Kidney (tissue), 14 donors: Measurements from ENCODE around the gene AQP11. TPM values are rescaled to one million over a fixed set of nuclear protein-coding genes. Genes with fewer than 3 reads are reported as not detected.

Experiments
- DNase-seq, 5 donors: peaks; one replicate each; pipeline ENCODE4 v3.0.0-alpha.2; 2013 to 2020
- FAIRE-seq: peaks from 2 replicates; lab custom pipeline; 2012; peaks lifted over from hg19 to GRCh38; lab: Jason Lieb, UNC
- H3K27ac ChIP-seq, 2 donors: one replicate each; pipeline ENCODE4 v1.7.0; 2013; ENCODE audit warnings: low read depth in 2 of 2, low read length in 2 of 2, inconsistent platforms in 1 of 2
- H3K27me3 ChIP-seq: one replicate; pipeline ENCODE4 v1.7.1; 2013; ENCODE audit warnings: low read length, inconsistent platforms; ENCODE audit not compliant: control insufficient read depth, insufficient read depth
- H3K36me3 ChIP-seq, 3 donors: one replicate each; pipeline versions ENCODE4 v1.7.0 to v1.7.1; 2013; ENCODE audit warnings: low read length in 3 of 3, control low read depth in 1 of 3, inconsistent platforms in 1 of 3; ENCODE audit not compliant: insufficient read depth in 3 of 3, control insufficient read depth in 2 of 3
- H3K4me1 ChIP-seq, 3 donors: one replicate each; pipeline versions ENCODE4 v1.7.0 to v1.7.1; 2013; ENCODE audit warnings: low read length in 3 of 3, inconsistent platforms in 1 of 3, low read depth in 1 of 3; ENCODE audit not compliant: control insufficient read depth in 2 of 3, insufficient read depth in 2 of 3
- H3K4me3 ChIP-seq, 3 donors: one replicate each; pipeline versions ENCODE4 v1.7.0 to v1.8.1; 2013; ENCODE audit warnings: low read length in 3 of 3, control low read depth in 1 of 3, inconsistent platforms in 1 of 3
- H3K9ac ChIP-seq, 3 donors: one replicate each; pipeline versions ENCODE4 v1.7.0 to v1.7.1; 2013; ENCODE audit warnings: low read length in 3 of 3, control low read depth in 1 of 3, inconsistent platforms in 1 of 3
- H3K9me3 ChIP-seq, 3 donors: one replicate each; pipeline versions ENCODE4 v1.7.0 to v1.7.1; 2013; ENCODE audit warnings: low read length in 3 of 3, control low read depth in 1 of 3, inconsistent platforms in 1 of 3; ENCODE audit not compliant: control insufficient read depth in 2 of 3, insufficient read depth in 1 of 3
- intact Hi-C: fragments of 100-400 bp; cut with DNase I; formaldehyde crosslinking; loops from one replicate; pipeline ENCODE4 v1.11.1; 2022
- polyA plus RNA-seq: library from polyadenylated mRNA; stranded (reverse); fragments of 350-450 nt; fragmentation: Illumina TruSeq; extraction: RNeasy Lipid Tissue Mini Kit (QIAGEN cat#74804); gene quantifications from one replicate; pipeline ENCODE4 v1.2.3, GENCODE V29; 2014; ENCODE audit warnings: low read depth, low replicate concordance; ENCODE audit not compliant: insufficient read depth
- total RNA-seq: library from RNA; stranded (reverse); fragmentation: NEBNext Ultra II Directional; extraction: Animal tissue kit (Norgen Biotek cat#: 25700); gene quantifications from one replicate; pipeline ENCODE4 v1.2.1, GENCODE V29; 2021
- TF ChIP-seq, protein P1 (sequence below): IDR thresholded peaks from 3 replicates; pipeline ENCODE4 v1.5.1; 2012; ENCODE audit warnings: mild to moderate bottlenecking, moderate library complexity, borderline replicate concordance; ENCODE audit not compliant: insufficient read depth; ENCODE audit errors: extremely low read depth
- donor health status: control.
- donor health status: control.
- donor health status: control.
- donor health status: control.
- donor health status: control.
- donor health status: DM: yes; HTN: yes; CAD: no.
- donor health status: Normal renal cell carcinoma (clear cell type).

The AQP11 gene
- total and polyA plus RNA-seq, 2 donors from 2014 or later, result 1.4 to 3.8 TPM

DNA sequence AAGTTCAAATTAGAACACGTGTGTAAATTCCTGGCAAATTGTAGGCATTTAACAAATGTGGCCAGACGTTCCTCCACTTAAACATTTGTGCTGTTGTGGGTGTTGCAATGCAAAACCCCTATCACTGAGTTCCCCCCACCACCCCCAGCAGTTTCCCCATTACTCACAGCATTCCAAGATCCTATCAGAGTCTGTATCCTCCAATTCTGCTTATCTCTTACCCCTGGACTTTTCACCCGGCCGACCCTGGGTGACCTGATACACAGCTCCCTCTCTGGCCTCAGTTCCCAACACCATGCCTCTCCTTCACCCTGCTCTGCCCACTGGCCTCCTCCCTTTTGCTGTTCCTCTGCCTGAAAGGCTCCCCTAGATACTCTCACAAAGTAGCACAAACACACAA, 31.4 kb upstream of the AQP11 start:
- TF ChIP-seq, protein P1, sequence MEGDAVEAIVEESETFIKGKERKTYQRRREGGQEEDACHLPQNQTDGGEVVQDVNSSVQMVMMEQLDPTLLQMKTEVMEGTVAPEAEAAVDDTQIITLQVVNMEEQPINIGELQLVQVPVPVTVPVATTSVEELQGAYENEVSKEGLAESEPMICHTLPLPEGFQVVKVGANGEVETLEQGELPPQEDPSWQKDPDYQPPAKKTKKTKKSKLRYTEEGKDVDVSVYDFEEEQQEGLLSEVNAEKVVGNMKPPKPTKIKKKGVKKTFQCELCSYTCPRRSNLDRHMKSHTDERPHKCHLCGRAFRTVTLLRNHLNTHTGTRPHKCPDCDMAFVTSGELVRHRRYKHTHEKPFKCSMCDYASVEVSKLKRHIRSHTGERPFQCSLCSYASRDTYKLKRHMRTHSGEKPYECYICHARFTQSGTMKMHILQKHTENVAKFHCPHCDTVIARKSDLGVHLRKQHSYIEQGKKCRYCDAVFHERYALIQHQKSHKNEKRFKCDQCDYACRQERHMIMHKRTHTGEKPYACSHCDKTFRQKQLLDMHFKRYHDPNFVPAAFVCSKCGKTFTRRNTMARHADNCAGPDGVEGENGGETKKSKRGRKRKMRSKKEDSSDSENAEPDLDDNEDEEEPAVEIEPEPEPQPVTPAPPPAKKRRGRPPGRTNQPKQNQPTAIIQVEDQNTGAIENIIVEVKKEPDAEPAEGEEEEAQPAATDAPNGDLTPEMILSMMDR, result no peak
- H3K9ac ChIP-seq, result no peak overlapping the region
- no peaks in the 10 kb centered on the region for H3K4me1 ChIP-seq
- peaks cover 0 to 3% (median 0%) of the 10 kb centered on the region in 3 donors for H3K9me3 ChIP-seq
- H3K36me3 ChIP-seq, result no peaks in the 10 kb centered on the region
- H3K4me3 ChIP-seq, result no peak overlapping the region
- intact Hi-C loops, result no loop called here
- H3K27ac ChIP-seq, result no peak overlapping the region
- FAIRE-seq (no peak), DNase-seq (no peak)
- no peaks in the 10 kb centered on the region for H3K27me3 ChIP-seq

DNA sequence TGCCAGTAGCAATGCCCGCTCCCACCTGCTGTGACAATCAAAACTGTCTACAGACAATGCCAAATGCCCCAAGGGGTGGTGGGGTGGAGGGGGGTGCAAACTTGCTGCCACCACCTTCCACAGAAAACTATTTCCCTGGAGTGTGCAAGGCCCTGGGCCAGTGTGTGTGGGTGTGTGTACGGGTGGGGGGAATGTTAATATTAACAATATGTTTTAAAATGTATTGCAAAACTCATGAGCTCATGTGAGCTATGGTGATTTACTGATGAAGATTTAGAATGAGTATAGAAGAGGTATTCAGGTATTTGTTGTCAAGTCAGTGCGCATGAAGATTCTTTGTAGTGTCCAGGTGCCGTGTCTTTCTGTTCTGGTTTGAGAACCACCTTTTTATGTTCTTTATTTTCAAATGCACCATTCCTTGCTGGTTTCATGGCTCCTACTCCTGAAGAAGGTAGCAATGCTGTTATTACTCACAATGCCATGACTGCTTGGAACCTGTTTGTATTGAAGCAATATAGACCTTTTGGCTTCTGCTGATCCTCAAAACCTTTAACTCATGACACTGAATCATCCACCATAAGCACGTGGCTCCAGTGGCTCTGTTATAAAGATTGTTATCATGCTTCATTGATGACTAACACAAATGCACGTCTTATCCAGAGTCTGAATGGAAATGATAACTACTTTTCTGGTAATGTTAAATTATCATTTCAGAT, 29.9 kb upstream of the AQP11 start:
- DNase-seq (no peak), FAIRE-seq (no peak)
- H3K36me3 ChIP-seq, result no peaks in the 10 kb centered on the region
- no peak overlapping the region for H3K9ac ChIP-seq
- H3K27ac ChIP-seq, result no peak overlapping the region
- intact Hi-C loops, result no loop called here
- TF ChIP-seq, protein P1, result no peak
- peaks cover 0 to 3% (median 0%) of the 10 kb centered on the region in 3 donors for H3K9me3 ChIP-seq
- H3K27me3 ChIP-seq, result no peaks in the 10 kb centered on the region
- no peak overlapping the region for H3K4me3 ChIP-seq
- no peaks in the 10 kb centered on the region for H3K4me1 ChIP-seq

DNA sequence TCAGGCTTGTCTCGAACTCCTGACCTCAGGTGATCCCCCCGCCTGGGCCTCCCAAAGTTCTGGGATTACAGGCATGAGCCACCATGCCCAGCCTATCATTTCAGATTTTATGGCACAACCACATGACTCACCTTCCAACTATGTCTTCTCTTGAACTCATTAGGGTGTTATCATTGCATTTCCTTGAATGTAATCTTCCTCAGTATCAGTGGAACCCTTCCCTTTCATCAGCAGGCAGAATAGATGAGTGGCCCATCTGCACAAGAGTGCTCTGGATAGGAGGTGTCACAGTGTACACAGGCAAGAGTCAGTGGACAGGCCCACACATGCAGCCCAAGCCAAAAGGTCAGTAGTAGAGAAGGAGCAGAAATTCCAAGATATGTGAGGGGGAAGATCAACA, 29.1 kb upstream of the AQP11 start:
- DNase-seq (no peak), FAIRE-seq (no peak)
- H3K9ac ChIP-seq, result no peak overlapping the region
- TF ChIP-seq, protein P1, result no peak
- H3K27me3 ChIP-seq, result no peaks in the 10 kb centered on the region
- intact Hi-C loops, result no loop called here
- no peak overlapping the region for H3K4me3 ChIP-seq
- H3K27ac ChIP-seq, result no peak overlapping the region
- no peaks in the 10 kb centered on the region for H3K4me1 ChIP-seq
- peaks cover 0 to 3% (median 0%) of the 10 kb centered on the region in 3 donors for H3K9me3 ChIP-seq
- no peaks in the 10 kb centered on the region for H3K36me3 ChIP-seq

DNA sequence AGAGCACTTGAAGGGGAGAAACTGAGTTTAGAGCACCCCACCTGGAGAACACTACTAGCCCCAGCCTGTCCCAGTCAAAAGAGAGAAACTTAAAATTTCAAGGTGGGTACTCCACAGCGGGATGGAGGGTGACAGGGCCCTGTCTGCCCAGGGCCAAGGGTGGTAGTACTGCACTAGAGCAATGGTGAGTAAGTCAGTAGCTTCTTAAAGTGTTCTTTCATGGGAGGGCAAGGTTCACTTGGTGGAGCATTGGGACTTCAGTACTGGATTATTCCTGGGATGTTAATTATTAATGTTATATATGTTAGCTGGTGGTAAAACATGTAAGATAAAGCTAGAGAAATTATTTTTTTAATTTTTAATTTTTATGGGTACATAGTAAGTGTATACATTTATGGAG, 28.5 kb upstream of the AQP11 start:
- TF ChIP-seq, protein P1, result no peak
- Histone ChIP-seq H3K9me3 (peaks cover 0 to 3% (median 0%) of the 10 kb centered on the region in 3 donors), H3K27me3 (no peaks in the 10 kb centered on the region), H3K4me1 (no peaks in the 10 kb centered on the region), H3K9ac (no peak overlapping the region), H3K4me3 (no peak overlapping the region), H3K36me3 (no peaks in the 10 kb centered on the region), H3K27ac (no peak overlapping the region)
- FAIRE-seq (no peak), DNase-seq (peak in 1 of 5 donors; percentile 9)
- intact Hi-C loops, result no loop called here
